Smooth muscle cell of the brain vasculature (primary cell): ENCODE results near the gene PROSER3.

ENCODE experiments used
- DNase-seq: peaks from one replicate; pipeline ENCODE4 v3.0.0-alpha.2; 2012; ENCODE audit warnings: low read depth, low spot score

PROSER3 gene

DNA sequence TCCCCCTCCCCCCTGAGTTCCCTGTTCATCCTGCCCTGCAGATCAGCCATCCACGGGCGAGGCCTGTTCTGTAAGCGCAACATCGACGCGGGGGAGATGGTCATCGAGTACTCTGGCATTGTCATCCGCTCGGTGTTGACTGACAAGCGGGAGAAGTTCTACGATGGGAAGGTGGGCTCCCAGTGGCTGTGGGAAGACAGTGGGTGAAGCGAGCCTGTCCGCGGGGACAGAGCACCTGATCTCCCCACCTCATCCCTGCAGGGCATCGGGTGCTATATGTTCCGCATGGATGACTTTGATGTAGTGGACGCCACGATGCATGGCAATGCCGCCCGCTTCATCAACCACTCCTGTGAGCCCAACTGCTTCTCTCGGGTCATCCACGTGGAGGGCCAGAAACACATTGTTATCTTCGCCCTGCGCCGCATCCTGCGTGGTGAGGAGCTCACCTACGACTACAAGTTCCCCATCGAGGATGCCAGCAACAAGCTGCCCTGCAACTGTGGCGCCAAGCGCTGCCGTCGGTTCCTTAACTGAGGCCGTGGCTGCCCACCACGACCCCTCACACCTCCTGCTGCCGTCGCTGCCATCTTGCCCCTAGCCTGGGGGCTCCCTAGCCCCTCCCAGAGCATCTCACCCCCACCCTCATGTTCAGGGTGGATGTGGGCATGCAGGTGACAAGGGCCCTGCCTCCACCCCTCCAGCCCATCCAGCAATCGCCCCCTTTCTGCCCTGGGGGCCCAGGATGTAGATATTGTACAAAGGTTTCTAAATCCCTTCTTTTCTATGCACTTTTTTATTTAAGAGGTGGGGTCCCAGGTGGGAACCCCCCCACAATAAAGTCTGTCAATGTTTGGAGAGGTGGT is 19.7 kb upstream of the PROSER3 start:
- DNase-seq, result no peak

DNA sequence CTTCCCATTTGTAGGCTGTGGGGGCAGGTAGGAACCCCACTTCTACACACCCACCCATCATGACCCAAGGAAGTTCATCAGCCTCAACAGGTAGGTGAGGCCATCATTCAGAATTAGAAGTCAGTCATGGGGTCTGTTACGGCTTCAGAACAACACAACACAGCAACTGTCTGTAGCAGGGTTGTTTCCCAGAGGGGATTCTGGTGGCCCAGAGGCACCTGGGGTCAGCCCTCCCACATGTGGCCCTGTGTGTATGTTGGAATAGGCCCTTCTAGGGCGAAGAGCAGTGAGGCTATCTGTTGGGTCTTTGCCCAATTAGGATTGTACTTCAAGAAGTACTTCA is 19.1 kb upstream of the PROSER3 start:
- DNase-seq, result no peak

DNA sequence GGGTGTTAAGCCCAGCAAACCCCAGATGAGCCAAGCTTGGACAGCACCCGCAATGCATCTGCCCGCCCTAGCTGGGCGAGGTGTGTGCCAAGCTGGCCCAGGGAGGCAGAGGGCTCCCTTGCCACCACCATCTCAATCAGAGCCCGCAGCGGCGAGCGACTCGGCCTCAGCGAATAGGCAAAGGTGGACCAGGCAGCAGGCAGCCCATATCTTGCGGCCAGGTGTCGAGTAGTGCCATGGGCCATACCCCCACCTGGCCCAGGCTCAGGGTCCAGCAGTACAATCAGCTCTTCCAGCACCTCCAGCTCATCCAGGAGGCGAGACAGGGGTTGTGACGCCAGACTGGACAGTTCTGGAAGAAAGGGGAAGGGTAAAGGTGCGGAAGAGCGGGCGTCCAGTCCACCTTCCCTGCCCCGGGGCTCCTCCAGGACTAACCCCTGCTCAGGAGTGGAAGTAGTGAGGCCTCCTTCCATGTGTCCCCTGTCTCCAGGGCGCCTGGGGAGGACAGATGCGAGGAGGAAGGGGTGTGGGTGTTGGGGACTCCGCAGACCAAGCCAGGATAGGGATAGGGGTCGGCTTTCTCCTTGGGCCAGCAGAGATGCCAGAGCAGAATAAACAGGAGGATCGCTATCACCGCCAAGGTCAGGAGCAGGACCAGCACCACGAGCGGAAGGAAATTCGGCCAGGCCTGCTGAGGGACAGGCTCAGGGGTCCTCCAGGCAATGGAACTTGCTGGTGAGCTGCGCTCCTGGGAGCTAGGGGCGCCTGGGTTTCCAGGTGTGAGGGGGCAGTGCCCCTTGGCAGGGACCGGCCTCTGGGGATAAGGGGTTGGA is 18.5 kb upstream of the PROSER3 start:
- DNase-seq, result no peak

DNA sequence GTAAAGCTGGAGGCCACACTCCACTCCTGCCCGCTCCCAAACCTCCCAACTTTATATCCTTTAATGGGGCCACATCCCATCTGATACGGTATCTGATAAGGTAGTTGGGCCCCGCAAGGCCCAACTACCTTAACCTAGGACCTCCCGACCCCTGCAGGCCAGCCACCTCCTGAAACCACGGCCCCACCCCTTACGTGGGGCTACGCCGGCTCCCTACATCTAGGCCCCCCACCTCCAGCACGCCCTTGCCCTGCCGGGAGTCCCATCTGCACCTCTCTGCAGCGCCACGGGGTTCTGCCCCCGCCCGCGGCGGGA is 17.9 kb upstream of the PROSER3 start:
- DNase-seq, result no peak

DNA sequence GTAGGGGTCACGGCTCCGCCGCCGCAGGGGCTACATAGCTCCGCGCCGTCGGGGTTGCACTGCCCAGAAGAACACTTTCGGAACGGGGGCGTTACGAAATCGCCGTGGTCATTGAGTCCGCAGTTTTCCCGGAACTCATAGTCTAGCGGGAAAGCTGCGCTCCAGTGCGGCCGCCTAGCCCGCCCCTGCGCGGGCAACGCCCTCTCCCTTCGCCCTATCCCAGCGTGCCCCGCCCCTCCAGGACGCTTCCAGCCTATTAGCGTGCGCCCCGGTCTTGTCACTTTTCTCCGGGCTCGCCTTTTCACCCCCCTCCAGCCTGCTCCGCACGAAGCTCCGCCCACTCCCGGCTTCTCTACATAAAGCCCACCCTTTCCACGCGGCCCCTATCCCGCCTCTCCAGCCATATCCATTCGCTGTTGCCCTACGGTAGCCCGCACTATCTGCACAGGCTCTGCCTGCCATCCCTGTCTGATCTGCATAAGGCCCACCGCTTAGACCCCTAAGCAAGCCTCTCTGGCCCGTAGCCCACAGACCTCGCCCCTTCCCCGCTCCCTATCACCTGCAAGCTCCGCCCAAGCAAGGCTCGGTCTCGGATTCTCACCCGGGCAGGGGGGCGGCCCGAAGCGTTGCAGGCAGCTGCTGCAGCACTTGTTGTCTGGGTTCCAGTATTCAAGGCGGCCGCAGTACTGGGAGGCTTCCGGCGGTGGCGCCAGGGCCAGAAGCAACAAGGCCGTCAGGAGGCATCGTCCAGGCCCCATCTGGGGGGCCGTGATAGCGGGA is 17.4 kb upstream of the PROSER3 start:
- DNase-seq, result peak; percentile 86

DNA sequence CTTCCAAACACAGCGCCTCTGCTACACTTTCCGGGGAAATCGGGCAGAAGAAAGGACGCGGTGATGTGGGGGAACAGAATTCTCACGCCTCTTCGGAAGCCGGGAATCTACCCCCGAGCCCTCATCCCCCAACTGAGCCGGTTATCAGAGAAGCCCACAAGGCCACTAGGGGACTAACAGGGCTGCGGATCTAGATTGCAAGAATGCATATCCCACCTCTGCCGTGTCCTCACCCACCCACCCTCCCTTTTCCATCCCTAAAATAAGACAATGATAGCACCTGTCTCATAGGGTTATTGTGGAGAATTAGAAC is 16.8 kb upstream of the PROSER3 start:
- DNase-seq, result no peak

DNA sequence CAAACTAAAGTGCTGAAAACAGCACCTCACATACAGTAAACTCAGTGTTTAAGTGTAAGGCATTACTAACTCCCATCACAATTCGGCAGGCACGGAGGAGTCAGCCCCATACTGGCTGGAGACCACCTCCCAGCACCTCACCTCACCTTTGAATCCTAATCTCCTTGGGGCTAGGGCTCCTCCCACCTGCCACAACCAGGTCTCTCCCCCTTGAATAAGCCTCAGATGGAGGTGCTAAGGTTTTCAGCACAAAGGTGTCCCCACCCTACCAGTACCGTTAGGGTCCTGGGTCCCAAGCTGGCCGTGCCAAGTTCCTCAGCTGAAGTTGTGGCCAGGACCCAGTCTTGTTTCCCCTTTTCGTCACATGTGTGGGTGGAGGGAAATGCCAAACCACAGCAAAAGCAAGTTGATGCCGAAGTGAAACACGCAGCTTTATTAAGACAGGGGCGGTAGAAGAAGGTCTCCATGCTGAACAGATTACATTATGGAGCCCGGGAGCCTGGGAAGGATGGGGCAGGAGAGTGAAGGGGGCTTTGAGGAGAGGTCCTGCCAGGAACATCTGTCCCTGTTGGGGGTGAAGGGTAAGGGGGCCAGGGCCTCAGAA is 15.8 kb upstream of the PROSER3 start, which contains the start of gene IGFLR1:
TSS of gene IGFLR1 (minus strand) at position 332 of the 604 bp plus-strand sequence. CDS start 1,272 bp downstream, outside the sequence.
- no peak for DNase-seq

DNA sequence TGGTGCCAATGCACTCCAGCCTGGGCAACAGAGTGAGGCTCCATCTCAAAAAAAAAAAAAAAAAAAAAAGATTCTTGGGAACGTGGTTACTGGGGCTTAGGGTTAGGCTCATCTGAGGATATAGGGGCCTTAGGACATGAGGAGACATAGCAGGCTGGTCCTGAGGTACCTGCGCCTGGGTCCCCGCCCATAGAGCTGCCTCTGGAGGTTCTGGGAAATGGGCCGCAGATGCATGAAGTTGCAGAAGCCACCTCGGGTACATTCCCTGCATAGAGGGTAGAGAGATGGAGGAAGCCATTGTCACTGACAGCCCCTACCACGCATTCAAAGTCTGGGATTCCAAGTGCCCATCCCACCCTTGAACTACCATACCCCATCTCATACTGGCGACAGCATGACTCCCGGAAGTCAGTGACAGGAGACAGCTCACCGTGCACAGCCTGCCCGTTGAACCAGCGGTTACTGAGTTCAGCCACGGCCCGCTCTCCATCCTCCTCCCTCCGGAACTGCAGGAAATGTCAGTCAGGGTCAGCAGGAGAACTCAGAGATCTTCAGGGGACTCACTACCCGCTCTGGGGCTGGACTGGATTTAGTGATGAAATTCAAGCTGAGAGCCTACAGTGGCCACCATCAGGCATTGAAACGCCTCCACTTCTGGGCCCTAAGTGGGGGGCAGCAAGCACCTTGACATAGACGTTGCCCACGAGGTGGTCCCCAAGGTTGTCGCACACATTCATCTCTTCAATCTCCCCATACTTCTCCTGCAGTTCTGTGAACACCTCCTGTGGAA is 14.1 kb upstream of the PROSER3 start:
- no peak for DNase-seq

DNA sequence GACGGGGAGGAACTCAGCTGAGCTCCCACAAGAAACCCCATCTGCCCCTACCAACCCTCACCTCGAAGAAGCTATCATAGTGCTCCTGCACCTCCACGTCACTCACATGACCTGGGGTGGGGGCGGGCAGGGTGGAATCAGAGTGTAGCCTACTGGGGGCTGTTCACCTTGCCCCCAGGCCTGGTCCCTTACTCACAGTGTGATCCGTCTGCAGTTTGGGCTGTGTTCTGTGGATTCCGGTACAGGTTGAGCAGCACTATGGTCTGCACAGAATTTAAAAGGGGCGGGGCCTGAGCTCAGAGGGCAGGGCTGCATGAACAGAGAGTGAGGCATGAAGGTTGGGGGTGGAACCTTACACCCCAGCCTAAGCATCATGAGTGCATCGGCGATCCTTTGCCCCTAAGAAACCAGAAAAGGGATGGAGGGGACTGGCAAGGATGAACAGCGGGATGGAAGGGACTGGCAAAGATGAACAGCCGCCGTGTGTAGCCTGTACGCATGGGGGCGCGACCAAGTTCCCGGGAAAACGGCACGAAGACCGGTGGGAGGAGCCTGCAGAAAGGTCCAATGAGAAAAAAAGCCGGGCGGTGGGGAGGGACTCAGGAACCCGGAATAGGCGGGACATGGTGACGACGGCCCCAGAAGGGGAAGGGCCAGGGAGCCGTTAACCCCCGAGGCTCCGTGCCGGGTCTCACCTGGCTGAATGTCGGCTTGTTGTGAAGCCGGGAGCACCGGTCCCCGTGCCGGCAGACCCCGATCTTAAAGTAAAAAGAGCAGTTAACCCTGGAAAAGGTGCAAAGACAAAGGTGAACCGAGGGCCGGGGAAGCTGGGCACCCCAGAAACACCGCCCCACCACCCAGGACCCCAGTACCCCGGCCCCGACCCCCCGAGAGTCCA is 13.3 kb upstream of the PROSER3 start:
- peak; percentile 91 for DNase-seq

DNA sequence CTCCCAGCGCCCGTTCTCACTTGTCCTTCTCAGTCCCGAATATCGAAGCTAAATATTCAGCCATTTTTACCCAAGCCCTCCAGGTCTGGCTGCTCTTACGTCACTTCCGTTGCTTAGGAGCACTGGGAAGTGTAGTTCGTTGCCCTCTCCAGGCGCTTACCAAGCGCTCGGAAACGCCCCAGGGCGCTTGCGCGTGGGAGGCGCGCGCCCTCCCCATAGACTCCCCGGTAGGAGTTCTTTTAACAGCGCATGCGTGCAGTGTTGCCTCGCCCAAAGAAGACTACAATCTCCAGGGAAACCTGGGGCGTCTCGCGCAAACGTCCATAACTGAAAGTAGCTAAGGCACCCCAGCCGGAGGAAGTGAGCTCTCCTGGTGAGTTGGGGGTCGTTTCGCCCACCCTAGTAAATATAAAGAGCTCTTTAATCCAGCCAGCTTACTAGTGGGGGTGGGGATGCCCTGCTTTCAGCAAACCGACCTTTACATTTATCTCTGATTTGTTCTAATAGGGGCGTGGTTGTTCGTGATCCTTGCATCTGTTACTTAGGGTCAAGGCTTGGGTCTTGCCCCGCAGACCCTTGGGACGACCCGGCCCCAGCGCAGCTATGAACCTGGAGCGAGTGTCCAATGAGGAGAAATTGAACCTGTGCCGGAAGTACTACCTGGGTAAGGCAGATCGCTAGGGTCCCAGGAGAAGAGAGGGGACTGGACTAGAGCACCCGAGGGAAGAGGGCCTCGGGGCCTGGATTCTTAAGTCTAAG is 12.5 kb upstream of the PROSER3 start, which contains the start of the genes PSENEN and U2AF1L4:
TSS of gene PSENEN (plus strand) at position 324 of the 759 bp plus-strand sequence. CDS start at position 604, 280 bp downstream.
TSS of gene U2AF1L4 (minus strand) at position 91 of the 759 bp plus-strand sequence. CDS start at position 64, 27 bp downstream.
- peak; percentile 100 for DNase-seq

DNA sequence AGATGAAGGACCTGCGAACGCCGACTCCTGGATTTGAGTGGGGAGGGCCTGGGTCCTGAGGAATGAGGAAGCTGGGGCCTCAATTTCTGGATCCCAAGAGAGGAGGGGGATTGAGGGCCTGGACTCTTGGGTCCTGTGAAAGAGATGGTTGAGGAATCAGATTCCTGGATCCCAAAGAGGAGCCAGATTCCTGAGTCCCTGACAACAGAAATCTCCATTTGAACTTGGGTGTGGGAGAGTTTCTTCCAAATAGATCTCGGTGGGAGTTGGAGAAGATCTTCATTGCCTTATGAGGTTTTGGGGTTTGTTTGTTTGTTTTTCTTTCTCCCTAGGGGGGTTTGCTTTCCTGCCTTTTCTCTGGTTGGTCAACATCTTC is 11.9 kb upstream of the PROSER3 start:
- no peak for DNase-seq

DNA sequence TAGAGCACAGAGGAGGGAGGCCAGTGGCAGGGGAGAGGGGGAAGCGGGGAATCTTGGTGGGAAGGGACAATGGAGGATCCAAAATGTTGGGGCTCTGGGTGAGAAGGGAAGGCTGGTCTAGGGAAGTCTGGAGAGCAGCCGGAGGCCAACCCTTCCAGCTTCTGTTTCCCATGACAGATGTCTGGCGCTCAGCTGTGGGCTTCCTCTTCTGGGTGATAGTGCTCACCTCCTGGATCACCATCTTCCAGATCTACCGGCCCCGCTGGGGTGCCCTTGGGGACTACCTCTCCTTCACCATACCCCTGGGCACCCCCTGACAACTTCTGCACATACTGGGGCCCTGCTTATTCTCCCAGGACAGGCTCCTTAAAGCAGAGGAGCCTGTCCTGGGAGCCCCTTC is 11.4 kb upstream of the PROSER3 start:
- no peak for DNase-seq

DNA sequence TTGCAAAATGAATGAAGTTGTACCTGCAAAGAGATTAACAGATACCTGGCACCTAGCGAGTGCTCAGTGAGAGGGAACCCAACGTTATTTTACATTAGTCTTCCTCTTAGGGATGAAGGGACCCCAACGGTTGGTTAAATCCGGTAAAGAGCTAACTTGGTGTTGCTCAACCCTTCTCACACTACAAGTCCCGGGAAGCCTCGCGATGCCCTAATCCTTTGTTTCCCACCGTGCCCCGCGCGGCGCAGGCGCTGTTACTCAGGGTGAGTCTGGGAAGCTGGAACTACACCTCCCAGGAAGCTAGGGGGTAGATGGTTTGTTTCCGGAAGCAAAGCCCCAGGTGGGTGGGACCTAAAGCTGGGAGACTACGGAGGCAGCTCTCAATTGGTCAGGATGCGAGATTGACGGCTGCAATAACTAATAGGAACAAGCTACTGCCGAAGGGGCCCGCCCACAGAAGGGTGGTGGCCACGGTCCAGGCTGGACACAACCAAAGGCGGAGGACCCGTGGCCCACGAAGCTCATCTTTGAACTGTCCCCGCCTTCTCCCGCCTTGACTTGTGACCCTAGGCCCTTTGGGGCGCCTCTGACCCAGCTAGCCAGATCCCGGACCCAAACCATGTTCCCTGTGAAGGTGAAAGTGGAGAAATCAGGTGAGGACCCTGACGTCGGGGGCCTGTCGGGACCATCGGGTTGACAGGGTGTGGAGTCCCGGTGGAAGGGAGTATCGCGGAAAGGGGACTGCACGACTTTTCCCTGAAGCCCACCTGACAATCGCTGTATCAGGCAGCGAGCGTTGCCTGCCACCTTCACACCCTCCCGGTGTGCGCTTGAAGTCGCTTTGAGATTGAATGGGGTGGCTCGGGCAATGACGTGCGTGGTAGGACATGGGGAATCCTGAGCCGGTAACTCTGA is 9.6 kb upstream of the PROSER3 start, which contains the start of gene LIN37:
TSS of gene LIN37 (plus strand) at position 471 of the 915 bp plus-strand sequence. CDS start at position 620, 149 bp downstream.
- DNase-seq, result peak; percentile 100

DNA sequence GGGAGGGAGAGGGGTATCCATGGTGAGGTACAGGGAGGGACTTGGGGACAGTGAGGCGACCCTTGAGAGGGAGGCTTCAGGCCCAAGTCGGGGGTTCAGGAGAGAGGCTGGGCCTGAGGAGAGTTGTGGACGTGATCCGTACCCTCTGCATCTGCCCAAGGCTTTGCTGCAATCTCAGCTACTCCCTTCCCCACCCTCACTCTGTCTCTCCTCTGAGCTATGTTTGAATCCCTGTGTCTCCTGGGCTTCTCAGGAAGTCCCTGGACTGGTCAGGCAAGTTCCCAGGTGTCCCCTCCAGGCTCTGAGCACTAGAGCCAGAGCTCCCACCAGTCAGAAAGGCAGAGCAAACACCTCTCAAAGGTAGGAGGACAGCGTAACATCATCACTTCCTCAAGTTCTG is 7.8 kb upstream of the PROSER3 start:
- no peak for DNase-seq

DNA sequence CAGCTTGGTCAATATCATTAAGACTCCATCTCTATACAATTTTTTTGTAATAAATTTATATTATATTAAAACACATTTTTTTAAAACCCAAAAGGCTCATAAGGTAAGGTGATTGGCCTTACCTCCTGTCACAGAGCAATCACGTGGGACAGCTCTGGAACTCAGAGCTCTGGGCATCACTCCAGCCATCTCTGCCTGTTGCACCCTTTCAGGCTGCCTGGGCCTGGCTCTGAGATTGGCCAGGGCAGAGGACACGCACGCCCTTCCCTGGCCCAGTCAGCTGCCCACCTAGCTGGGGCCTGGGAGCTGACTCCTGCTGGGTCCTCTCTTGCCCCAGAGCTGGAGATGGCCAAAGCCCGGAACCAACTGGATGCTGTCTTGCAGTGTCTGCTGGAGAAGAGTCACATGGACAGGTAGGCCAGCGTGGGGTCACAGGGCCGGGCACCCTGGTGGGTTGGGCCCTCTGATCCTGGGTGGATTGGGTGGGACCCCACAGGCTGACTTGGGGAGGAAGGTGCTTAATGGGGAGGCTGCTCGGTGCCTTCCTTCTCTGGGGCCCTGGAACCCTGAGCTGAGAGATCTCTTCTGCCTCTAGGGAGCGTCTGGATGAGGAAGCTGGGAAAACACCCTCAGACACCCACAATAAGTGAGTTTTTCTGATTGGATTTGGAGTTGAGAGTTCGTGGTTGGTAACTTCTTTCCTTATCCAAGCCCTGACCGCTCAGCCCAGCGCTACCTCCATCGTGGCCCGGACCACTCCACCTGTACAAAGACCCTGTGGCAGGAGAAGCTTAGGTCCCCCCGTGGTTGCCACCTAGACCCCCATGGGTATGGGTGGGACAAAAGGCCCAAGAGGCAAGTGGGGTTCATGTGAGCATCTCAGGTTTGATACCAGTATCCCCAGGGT is 5.9 kb upstream of the PROSER3 start:
- DNase-seq, result no peak

DNA sequence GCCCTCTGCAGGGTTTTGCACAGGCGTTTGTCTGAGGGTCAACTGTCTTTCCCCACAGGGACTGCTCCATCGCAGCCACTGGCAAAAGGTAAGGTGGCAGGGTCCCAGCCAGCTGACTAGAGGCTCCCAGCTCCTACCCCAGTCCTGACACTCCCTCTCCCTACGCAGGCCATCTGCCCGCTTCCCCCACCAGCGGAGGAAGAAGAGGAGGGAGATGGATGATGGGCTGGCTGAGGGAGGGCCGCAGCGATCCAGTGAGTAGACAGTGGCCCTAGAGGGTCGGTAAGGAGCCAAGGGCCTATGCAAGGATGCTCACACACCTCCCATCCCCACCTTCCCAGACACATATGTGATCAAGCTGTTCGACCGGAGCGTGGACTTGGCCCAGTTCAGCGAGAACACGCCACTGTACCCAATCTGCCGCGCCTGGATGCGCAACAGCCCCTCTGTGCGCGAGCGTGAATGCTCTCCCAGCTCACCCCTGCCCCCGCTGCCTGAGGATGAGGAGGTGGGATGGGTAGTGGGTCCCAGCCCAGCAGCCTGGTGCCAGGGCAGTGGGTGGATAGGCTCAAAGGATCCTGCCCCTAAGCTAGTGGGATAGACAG is 5.1 kb upstream of the PROSER3 start:
- DNase-seq, result no peak
